ENCODE results near the gene CCL21.

DNA sequence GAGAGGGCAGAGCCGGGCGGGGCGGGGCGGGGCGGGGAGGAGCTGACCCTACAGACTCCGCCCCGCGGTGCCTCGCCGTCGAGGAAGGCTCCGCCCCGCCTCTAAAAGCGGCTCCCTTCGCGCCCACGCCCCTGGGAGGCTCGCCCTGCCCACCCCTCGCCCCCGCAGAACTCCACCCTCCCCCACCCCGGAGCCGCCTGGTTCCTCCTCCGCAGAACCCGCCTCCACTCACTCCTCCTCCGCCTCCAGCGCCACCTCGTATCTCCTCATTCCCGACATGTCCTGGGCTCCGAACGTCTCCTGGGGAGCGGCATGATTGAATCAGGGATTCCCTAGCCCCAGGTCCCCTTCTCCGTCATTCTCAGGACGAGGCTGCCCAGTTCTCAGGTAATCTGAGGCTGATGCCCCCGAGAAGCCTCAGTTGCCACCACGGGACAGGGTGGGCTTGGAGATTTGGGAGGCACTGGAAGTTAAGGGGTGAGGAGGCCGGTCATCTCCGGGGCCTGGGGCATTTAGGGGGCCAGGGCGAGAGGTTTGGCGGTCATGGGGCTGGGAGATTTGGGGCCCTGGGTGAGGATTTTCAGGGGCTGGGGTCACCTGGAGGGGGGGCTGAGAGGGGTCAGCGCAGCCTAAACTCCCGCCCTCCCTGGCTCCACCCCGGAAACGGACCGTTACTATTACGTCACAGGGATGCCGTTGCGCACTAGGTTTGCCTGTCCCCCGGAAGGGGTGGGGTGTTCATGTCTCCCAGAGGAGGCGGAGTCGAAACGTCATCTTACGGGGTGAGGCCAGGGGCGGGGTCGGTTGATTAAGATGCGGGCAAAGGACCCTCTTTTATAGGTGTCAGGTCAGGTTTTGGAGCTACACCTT is 44.3 kb downstream of the CCL21 start:
- TF ChIP-seq PPARA (CRISPR knock-in tag; IDR thresholded peaks at IDR 0.05; ENCODE audit: borderline replicate concordance) (no peak), ZNF8 (CRISPR knock-in tag; IDR thresholded peaks at IDR 0.05) (no peak), GLIS3 (CRISPR knock-in tag; IDR thresholded peaks at IDR 0.05) (no peak), ZNF70 (CRISPR knock-in tag; IDR thresholded peaks at IDR 0.05) (no peak), ZFP30 (CRISPR knock-in tag; IDR thresholded peaks at IDR 0.05) (no peak)
- TF ChIP-seq, protein P1, sequence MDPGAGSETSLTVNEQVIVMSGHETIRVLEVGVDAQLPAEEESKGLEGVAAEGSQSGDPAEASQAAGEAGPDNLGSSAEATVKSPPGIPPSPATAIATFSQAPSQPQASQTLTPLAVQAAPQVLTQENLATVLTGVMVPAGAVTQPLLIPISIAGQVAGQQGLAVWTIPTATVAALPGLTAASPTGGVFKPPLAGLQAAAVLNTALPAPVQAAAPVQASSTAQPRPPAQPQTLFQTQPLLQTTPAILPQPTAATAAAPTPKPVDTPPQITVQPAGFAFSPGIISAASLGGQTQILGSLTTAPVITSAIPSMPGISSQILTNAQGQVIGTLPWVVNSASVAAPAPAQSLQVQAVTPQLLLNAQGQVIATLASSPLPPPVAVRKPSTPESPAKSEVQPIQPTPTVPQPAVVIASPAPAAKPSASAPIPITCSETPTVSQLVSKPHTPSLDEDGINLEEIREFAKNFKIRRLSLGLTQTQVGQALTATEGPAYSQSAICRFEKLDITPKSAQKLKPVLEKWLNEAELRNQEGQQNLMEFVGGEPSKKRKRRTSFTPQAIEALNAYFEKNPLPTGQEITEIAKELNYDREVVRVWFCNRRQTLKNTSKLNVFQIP (CRISPR knock-in tag; IDR thresholded peaks at IDR 0.05; ENCODE audit: borderline replicate concordance, low read depth): no peak
- TF ChIP-seq, protein P2, sequence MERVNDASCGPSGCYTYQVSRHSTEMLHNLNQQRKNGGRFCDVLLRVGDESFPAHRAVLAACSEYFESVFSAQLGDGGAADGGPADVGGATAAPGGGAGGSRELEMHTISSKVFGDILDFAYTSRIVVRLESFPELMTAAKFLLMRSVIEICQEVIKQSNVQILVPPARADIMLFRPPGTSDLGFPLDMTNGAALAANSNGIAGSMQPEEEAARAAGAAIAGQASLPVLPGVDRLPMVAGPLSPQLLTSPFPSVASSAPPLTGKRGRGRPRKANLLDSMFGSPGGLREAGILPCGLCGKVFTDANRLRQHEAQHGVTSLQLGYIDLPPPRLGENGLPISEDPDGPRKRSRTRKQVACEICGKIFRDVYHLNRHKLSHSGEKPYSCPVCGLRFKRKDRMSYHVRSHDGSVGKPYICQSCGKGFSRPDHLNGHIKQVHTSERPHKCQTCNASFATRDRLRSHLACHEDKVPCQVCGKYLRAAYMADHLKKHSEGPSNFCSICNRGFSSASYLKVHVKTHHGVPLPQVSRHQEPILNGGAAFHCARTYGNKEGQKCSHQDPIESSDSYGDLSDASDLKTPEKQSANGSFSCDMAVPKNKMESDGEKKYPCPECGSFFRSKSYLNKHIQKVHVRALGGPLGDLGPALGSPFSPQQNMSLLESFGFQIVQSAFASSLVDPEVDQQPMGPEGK (CRISPR knock-in tag; IDR thresholded peaks at IDR 0.05; ENCODE audit: borderline replicate concordance): peak; percentile 51; the same call in 1 of the 2 replicates
- TF ChIP-seq, protein P3, sequence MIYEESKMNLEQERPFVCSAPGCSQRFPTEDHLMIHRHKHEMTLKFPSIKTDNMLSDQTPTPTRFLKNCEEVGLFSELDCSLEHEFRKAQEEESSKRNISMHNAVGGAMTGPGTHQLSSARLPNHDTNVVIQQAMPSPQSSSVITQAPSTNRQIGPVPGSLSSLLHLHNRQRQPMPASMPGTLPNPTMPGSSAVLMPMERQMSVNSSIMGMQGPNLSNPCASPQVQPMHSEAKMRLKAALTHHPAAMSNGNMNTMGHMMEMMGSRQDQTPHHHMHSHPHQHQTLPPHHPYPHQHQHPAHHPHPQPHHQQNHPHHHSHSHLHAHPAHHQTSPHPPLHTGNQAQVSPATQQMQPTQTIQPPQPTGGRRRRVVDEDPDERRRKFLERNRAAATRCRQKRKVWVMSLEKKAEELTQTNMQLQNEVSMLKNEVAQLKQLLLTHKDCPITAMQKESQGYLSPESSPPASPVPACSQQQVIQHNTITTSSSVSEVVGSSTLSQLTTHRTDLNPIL (CRISPR knock-in tag; IDR thresholded peaks at IDR 0.05; ENCODE audit: low read depth): no peak
- TF ChIP-seq, protein P4, sequence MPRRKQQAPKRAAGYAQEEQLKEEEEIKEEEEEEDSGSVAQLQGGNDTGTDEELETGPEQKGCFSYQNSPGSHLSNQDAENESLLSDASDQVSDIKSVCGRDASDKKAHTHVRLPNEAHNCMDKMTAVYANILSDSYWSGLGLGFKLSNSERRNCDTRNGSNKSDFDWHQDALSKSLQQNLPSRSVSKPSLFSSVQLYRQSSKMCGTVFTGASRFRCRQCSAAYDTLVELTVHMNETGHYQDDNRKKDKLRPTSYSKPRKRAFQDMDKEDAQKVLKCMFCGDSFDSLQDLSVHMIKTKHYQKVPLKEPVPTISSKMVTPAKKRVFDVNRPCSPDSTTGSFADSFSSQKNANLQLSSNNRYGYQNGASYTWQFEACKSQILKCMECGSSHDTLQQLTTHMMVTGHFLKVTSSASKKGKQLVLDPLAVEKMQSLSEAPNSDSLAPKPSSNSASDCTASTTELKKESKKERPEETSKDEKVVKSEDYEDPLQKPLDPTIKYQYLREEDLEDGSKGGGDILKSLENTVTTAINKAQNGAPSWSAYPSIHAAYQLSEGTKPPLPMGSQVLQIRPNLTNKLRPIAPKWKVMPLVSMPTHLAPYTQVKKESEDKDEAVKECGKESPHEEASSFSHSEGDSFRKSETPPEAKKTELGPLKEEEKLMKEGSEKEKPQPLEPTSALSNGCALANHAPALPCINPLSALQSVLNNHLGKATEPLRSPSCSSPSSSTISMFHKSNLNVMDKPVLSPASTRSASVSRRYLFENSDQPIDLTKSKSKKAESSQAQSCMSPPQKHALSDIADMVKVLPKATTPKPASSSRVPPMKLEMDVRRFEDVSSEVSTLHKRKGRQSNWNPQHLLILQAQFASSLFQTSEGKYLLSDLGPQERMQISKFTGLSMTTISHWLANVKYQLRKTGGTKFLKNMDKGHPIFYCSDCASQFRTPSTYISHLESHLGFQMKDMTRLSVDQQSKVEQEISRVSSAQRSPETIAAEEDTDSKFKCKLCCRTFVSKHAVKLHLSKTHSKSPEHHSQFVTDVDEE (CRISPR knock-in tag; IDR thresholded peaks at IDR 0.05): no peak
